GM21576 (cell line): ENCODE measurements around the gene SLC23A2.

ENCODE experiments used
- ATAC-seq: cut with Tn5 transposase; IDR thresholded peaks from one replicate; pipeline ENCODE4 v1.9.1; 2021; ENCODE audit warnings: mild to moderate bottlenecking, moderate library complexity; ENCODE audit not compliant: unreplicated experiment

The SLC23A2 gene

DNA sequence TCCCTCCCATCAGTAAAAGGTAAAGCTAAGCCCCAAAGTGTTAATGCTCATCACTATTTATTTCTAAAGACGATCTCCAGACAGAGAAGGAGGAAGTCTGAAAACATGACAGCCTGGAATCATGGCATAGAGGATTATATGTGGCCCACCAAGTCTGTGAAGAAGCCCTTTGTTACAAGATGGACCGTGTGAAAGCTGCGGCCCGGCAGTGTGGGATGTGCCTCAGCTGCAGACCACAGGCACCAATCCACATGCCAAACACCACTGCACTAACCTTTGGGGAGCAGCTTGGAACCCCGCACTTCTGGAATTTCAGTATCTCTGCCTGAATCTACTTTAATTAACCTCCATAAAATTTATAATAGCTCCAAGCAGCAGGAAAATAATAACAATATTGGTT, 90.4 kb downstream of the SLC23A2 start:
- ATAC-seq, result no peak

DNA sequence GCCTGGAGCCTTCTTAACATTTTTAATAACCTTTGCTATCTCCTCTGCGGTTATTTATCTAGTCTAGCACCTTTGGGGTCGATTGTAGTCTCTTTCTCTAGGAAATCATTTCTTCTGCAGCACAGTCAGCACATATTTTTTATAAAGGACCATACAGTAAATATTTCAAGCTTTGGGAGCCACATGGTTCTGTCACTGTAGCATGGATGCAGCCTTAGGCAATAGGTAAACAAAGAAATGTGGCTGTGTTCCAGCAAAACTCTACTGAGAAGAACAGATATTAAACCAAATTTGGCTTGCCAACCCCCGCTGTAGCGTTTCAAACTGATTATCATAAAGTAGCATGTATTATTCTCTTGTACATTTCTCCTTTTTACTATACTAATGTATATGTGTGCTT, 95.7 kb downstream of the SLC23A2 start:
- ATAC-seq, result no peak

DNA sequence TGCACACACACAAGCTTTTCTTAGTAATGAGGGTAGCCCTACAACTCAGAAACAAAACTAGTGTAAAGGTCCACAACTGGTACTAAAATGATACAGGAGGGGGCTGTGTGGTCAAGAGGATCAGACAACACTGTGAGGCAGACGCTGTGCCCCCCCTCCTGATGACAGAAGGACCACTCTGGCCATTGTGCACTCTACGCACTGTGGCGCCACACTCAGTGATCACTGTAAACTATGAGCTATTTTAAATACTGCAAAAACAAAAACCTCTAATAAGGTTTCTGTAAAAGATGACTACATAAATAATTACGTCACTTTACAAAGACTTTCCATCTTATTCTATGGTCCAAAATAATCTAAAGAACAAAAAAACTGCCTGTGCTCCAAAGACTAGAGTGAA, 96.1 kb downstream of the SLC23A2 start:
- no peak for ATAC-seq

DNA sequence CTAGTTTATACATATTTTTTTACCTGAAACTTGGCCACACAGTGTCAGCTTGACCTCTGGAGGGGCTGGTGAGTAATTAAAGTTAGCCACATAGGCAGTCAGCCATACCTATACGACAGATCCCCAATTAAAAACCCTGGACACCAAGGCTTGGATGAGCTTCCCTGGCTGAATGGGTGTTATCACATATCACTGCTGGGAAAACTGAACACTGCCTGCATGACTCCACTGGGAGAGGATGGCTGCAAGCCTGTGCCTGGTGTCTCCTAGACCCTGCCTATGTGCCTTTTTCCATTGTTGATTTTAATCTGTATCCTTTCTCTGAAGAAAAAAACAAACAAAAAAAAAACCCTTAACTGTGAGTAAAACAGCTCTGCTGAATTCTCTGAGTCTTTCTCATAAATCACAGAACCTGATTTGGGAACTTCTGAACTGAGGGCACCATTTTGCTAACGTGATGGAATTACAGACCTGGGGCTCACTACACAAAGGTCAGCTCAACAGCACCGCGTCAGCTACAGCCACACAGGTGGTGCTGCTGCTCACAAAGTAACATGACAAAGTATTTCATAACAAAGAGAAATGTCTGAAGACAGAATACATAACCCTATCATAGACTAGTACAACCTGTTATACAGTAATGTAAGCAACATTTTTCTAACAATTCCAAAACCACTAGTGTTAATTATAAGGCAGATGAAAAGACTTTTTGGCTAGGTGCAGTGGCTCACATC, 97.0 kb downstream of the SLC23A2 start:
- no peak for ATAC-seq

DNA sequence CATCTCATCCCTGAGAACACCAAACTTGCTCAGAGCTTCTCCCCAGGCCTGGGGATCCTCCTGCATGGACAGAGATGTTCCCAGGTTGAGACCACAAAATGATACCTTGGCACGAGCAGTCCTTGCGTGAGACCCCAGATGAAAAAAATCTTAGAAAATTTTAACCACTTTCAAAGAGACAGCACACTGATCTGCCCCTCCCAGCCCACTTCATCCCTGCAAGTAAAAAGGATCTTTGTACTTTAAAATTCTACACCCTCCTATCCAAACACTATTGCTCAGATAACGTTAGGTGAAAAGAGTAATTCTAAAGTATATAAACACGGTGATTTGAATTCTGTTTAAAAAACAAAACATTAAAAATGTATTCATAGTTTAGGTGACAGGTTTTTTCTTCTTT, 98.5 kb downstream of the SLC23A2 start:
- no peak for ATAC-seq

DNA sequence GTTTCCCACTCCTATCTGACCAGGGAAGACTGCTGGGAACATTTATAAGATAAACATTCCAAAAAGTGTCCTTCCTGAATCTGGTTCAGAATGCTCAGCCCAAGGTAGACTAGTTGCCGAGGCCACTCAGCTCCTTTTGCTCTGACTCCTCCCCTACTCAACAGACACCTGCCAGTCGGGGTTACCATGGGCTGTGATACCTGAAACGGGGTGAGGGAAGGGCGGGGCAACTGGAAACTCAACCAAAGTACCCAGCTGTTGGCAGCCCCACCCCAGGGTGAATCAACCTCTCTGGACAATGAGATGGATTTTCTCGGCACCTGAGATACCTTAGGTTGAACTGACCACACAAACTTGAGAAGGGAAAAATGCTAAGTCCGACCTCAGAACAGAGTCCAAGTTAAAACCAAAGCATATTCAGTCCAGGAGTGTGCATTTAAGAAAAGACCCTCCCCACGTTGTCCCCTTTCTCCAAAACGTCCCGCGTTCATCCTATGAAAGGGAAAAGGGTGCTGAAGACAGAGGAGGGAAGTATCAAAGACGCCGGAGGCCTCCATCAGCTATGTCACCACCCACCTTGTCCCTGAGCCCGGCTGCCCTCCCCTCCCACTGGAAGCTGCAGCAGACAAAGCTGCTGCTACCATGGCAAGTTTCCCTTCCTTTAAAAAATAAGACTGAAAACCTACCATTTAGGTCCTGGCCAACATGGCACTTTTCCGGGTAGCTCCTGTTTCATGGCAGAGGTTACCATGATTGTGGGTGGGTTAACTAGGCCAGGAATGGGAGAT, 100.1 kb downstream of the SLC23A2 start:
- no peak for ATAC-seq

DNA sequence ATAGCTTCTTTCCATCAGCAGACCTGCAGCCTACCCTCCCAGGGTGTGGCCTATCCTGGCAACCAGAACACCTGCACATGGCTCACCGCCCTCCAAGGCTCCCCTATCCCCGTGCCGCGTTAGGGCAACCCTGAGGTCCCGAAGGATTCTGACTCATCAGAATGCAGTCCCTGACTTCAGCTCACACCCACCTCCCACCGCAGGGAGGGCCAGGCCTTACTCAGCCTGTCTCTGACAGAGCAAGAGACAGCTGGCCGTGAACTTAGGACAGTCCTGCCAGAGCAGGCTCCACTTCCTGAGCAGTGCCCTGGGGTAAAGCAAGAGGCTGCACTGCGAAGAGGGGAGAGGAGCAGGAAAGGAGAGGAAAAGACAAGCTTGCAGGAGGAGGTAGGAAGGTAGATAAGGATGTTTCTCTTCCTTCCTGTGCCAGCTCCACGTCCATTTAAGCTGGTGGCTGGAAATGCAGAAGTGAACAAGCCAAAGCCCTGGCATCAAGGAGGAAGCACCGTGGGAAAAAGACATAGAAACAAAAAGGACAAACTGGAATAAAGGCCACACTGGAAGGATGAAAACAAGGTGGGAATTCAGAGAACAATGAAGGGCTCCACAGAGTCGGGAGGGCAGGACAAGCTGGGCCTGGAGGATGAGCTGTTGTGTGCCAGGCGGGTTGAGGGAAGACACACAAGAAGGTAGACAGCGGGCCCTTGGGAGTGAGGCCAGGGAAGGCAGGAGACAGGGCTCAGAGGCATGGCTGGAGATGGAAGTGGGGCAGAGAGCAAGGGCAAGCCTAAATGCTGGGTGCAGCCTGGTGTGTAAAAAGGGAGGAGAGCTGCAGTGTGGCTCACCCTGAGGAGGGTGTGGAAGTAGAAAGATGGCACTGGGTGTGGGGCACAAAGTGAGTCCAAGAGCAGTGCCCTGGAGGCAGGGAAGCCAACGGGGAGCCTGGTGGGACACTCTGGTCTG, 102.7 kb downstream of the SLC23A2 start:
- no peak for ATAC-seq

DNA sequence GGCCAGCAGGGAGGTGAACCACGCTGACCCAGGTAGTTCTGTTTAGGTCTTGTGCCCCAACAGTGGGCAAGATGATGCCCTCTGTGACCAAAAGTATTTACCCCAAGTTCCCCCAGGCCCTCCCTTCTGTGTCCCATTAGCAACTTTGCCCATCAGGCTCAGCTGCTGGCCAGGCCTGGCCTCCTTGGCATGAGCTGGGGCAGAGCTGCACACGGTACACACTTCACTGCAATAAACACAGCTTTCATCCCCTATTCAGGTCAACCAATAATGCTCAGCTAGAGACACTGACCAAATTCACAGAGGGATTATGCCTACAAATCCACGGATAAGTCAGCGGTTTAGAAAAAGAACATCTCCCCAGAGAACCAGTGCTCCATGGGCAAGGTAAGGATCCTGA, 103.7 kb downstream of the SLC23A2 start:
- no peak for ATAC-seq

DNA sequence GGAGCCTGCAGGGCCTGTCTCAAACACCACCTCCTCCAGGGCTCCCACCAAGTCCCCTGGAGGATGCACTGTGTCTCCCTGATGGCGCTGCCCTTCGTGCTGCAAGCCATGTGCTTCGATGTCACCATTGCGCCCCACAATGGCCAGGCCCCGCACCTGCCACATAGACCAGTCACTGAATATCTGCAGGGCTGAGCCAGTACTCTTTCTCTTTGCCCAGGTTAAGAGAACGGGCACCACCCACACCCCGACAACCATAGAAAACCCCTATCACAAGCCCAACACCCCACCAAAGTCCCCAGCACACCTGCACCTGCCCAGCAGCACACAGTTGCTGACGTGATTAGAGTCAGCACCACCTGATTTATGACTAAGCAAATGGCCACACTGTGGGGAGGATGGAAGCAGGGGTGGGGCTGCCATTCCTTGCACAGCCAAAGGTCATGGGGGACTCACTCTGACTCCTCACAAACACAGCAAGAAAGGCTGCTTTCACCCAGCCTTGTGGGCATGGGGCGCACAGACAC, 104.3 kb downstream of the SLC23A2 start:
- ATAC-seq, result no peak

DNA sequence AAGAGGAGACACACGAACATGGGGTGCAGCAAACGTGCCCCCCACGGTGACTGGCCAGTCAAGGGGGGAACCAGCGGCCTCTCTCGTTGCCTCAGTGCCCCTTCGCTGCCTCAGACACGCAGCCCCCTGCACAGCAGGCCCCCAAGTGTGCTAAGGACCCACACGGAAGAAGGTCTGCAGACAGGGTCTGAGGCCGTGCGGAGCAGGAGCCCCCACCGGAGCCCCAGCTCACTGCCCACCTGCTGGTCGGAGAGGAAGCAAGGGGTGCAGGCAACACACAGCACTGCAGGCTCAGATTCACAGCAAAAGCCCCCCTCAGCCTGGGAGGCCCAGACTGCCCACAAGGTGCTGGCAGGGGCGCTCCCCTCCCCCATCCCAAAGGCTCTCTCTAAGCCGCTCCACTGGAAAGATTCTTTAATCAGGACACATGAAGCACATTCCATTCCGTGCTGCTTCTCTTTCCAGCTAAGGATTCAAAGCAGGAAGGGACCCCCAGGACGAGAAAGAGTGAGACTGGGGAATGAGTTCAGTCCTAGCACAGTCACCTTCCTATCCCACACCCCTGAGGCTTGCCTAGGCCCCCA, 105.1 kb downstream of the SLC23A2 start:
- ATAC-seq, result no peak

DNA sequence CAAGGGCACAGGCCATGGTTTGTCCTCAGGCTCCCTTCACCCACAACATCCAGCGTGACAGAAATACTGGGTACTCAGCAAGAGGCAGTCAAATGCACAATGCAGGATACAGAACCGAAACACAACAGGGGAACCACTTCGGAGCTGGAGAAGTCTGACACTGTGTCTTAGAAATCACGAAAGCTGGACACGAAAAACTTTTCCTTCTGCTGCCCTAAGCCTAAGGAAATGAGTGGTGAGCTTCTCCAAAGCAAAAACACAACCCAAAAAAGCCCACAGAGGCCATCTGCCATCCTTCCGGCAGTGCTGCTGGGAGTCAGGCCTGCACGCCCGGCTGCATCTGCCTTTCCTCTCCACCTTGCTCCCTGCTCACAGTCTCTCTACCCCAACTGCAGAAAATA, 106.3 kb downstream of the SLC23A2 start:
- ATAC-seq, result no peak

DNA sequence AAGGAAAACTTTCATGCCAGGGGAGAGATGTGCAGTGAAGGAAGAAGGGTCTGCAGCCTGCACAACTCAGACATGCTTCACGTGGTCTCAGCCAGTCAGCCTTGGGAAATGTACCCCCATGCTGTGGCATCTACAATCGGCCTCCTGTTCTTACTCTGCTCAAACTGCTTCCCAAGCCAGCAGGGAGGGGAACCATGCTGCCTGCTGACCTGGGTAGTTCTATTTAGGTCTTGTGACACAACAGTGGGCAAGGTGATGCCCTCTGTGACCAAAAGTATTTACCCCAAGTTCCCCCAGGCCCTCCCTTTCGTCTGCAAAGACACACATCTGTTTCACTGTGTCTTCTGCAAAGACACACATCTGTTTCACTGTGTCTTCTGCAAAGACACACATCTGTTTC, 106.9 kb downstream of the SLC23A2 start:
- ATAC-seq, result no peak

DNA sequence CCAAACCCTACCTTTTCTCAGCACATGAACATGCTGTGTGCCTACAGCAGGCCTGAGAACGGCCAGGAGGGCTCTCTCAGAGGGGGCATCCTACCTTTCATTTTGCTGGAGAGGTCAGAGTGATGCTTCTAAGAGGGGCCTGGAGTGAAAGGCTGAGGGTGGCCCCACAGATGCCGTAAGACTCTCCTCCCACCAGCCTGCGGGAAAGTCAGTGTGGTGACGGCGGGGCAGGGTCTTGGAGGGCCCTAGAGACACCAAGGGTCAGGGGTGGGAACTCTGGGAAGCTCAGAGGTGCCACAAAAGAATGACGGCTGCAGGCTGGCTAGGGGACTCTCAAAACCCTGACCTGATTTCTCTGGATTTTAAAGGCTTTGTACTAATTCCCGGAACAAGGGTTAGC, 107.6 kb downstream of the SLC23A2 start:
- no peak for ATAC-seq

DNA sequence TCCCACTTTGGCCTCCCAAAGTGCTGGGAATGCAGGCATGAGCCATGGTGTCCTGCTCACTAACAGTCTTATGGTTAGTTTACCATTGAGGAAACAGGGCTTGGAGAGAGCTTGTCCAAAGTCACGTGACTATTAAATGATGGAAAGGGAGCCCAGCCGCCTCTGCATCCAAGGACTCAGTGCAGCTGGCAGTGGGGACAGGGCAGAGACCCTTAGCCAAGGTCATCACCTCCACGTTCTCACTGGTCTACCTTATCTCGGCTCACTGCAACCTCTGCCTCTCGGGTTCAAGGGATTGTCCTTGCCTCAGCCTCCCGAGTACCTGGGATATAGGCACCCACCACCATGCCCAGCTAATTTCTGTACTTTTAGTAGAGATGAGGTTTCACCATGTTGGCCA, 109.3 kb downstream of the SLC23A2 start:
- ATAC-seq, result no peak

DNA sequence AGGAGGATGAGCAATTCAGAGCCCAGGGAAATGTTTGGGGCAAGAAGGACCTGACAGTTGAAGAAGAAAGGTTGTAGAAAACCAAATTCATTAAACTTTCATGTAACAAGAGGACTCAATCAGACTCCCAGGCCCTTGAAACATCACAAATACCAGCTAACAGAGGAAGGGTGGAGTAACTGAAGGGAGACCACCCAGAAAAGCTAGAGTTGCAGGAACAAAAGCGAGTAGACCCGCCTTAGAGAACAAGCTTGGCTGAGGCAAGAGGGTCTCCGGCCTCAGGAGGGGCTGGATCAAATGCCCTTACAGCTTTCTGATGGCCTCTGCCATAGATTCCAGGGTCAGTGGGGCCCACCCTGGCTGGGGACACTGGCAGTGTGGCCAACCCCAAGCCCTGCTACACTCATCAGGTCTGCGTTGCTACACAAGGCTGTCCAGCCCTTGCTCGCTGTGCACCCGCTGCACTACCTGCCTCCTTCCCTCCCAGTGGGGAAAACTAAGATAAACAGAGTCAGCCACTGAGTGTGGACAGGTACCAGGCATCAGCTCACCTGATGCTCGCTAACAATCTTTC, 110.0 kb downstream of the SLC23A2 start:
- ATAC-seq, result no peak

DNA sequence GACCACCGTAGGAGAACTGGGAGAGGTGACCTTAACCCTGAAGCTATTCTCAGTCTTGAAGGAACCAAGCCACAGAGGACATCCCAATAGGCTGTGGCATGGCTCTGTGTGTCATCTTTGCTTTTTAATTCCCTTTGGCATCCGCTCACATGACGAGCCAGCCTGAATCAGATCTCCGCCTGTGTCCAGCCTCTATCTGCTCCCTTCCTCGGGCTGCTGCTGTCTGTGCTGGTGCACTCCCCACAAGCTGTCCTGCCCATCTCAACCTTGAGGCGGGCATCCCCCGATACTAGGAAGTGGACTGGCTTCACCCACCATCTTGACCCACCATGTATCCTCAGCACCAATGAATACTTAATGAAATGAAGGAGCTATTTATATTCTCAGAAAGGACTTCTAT, 111.9 kb downstream of the SLC23A2 start:
- ATAC-seq, result no peak

DNA sequence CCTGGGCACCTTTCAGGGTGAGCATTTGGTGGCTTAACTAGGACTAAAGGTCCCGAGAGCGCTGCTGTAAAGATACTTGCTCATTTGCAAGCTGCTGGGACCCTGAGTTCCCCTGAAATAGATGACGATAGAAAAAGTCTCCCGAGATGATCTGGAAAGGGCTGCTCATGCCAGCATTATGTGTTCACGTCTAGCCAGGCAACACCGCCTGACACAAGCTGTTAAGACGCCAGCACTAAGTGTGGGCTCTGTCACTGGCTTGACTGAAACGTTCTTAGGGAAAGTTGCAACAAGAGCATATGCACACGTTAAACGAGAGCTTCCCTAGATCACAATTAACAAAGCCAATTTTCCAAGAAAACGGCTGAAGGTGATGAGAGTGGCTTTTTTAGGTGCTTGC, 113.7 kb downstream of the SLC23A2 start:
- no peak for ATAC-seq

DNA sequence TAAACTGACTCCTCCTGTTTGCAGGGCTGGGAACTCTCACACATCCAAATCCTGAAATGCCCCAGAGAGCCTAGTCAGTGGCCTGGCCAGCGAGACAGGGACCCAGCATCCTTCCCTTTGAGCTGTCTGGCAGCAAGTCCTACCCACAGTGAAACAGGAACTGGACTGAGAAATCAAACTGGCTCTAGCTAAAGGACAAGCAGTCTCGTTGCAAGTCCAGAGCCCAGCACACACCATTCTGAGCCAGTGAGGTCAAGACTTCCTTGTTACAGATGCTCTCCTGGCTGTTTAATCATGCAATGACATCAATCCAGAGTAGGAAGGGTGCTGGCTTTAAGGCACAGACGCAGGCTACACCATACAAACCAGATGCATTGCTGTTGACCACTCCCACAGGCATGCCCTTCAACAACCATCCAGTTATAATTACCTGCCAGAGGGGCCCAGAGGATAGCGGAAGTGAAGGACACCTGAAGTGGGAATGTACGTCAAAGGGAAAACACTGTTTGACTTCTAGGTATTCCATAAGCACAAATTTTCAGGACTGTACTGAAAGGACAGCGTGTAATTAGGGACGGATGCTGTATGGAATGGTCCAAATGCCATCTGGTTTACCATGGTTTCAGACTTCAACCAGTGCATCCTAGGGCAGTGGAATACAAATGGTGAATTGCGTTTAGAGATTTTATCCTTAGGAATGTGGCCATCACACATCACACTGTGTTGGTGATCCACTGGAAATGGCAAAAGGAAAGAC, 114.4 kb downstream of the SLC23A2 start:
- no peak for ATAC-seq

DNA sequence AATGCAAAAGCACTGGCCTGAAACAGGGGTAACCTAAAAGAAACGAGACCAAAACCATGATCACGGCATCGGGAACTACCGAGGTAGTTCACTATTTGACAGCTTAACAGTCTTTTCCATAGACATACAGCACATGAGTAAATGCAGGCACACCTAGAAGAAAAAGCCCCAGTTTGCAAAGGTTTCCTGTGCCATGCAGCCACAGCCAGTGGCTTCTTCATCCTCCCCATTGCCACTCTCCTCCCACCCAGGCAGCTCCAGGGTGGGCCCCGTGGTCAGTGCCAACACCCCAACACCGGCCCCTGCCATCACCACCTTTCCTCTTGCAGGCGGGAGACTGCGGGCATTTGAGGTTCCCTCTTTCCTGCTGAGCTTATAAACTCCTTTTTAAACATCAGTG, 115.4 kb downstream of the SLC23A2 start:
- ATAC-seq, result no peak

DNA sequence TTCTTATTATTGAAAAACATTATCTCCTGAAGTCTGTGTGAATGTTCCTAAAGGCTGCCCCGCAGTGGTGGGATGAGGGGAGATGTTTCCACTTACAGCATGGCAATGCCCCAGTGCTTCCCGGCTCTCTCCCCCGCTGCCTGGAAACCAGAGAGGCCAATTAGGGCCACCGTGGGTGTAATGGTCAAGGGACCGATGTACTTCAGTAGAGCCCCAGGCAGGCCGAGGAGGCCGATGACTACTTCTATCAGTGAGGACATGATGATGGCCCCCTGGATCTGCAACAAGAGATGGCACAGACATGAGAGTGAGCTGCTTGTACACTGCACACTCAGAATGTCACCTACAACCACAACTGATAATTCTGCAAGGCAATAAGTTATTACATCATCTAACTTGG, 117.8 kb downstream of the SLC23A2 start:
- ATAC-seq, result no peak
